GM23338 (cell line): ENCODE results near the gene PALLD. TPM values are rescaled to one million over a fixed set of nuclear protein-coding genes. Genes with fewer than 3 reads are reported as not detected.
A peak's percentile ranks its signal among the peaks of the same experiment; 100 is the strongest.

Experiments used
- ATAC-seq: fragments of 200-7000 bp; cut with Tn5 transposase; 3 replicates; pipeline ENCODE4 v1.9.1; 2020
- DNase-seq: peaks from one replicate; pipeline ENCODE4 v3.0.0-alpha.2; 2015; ENCODE audit warnings: low spot score
- H2AFZ ChIP-seq: fragments of 200-600 bp; sonication (generic); 2 replicates; pipeline ENCODE4 v1.8.0; 2016; ENCODE audit warnings: antibody characterized with exemption, mild to moderate bottlenecking, moderate library complexity
- H3F3A ChIP-seq: fragments of 200-600 bp; sonication (generic); replicated peaks from 2 replicates; pipeline ENCODE4 v1.8.0; 2017; ENCODE audit warnings: antibody characterized with exemption, mixed run types, low read depth
- H3K27ac ChIP-seq: fragments of 200-600 bp; sonication (generic); 2 replicates; pipeline ENCODE4 v1.6.1; 2016; ENCODE audit warnings: low read depth
- H3K27me3 ChIP-seq: fragments of 200-600 bp; sonication (generic); 2 replicates; pipeline ENCODE4 v1.8.0; 2016; ENCODE audit warnings: mild to moderate bottlenecking, mixed run types, moderate library complexity; ENCODE audit not compliant: insufficient read depth
- H3K36me3 ChIP-seq: fragments of 200-600 bp; sonication (generic); 2 replicates; pipeline ENCODE4 v1.8.0; 2016; ENCODE audit warnings: mild to moderate bottlenecking; ENCODE audit not compliant: insufficient read depth
- H3K4me1 ChIP-seq: fragments of 200-600 bp; sonication (generic); 2 replicates; pipeline ENCODE4 v1.8.0; 2016; ENCODE audit warnings: mild to moderate bottlenecking, moderate library complexity; ENCODE audit not compliant: insufficient read depth
- H3K4me2 ChIP-seq: fragments of 200-600 bp; sonication (generic); 2 replicates; pipeline ENCODE4 v1.7.1; 2017; ENCODE audit warnings: mixed run types
- H3K4me3 ChIP-seq: fragments of 200-600 bp; sonication (generic); 2 replicates; pipeline ENCODE4 v1.6.1; 2016; ENCODE audit warnings: mixed run types
- H3K79me2 ChIP-seq: fragments of 200-600 bp; sonication (generic); replicated peaks from 2 replicates; pipeline ENCODE4 v1.8.0; 2017; ENCODE audit warnings: mild to moderate bottlenecking; ENCODE audit not compliant: insufficient read depth
- H3K9me2 ChIP-seq: fragments of 200-600 bp; sonication (generic); 2 replicates; pipeline ENCODE4 v1.8.0; 2017; ENCODE audit not compliant: insufficient read depth
- H4K20me1 ChIP-seq: fragments of 200-600 bp; sonication (generic); replicated peaks from 2 replicates; pipeline ENCODE4 v1.8.0; 2017; ENCODE audit warnings: mild to moderate bottlenecking; ENCODE audit not compliant: insufficient read depth
- H3K27ac Mint-ChIP-seq: 2 replicates; pipeline ENCODE4 v1.8.0; 2020; ENCODE audit warnings: inconsistent platforms, mild to moderate bottlenecking, moderate library complexity, mixed read lengths
- H3K27me3 Mint-ChIP-seq: 3 replicates; pipeline ENCODE4 v1.8.0; 2022; ENCODE audit warnings: low read depth, mild to moderate bottlenecking, moderate library complexity, mixed read lengths, inconsistent platforms; ENCODE audit not compliant: insufficient read depth, poor library complexity
- H3K36me3 Mint-ChIP-seq: 3 replicates; pipeline ENCODE4 v1.8.0; 2021; ENCODE audit warnings: low read depth, mild to moderate bottlenecking, inconsistent platforms, moderate library complexity, mixed read lengths
- H3K4me1 Mint-ChIP-seq: 3 replicates; pipeline ENCODE4 v1.8.0; 2020; ENCODE audit warnings: mild to moderate bottlenecking, inconsistent platforms, mixed read lengths
- H3K4me3 Mint-ChIP-seq: 3 replicates; pipeline ENCODE4 v1.8.0; 2021; ENCODE audit warnings: moderate library complexity, mild to moderate bottlenecking, inconsistent platforms, mixed read lengths
- H3K9me3 Mint-ChIP-seq: 3 replicates; pipeline ENCODE4 v1.8.0; 2020; ENCODE audit warnings: moderate library complexity, mild to moderate bottlenecking, inconsistent platforms, mixed read lengths
- CREB1 ChIP-seq: fragments of 250-450 bp; sonication (Bioruptor Pico); IDR thresholded peaks from 2 replicates; pipeline ENCODE4 v1.5.0; 2020; ENCODE audit warnings: low read depth, mild to moderate bottlenecking, moderate library complexity
- CTCF ChIP-seq, 2 experiments: fragments of 200-600 bp in 1 of 2; sonication (generic) in 1 of 2; conservative IDR thresholded peaks; 2 replicates each; pipeline versions ENCODE4 v1.5.1 to v1.6.1; 2016 to 2017; ENCODE audit warnings: antibody characterized with exemption in 2 of 2, low read depth in 2 of 2, mild to moderate bottlenecking in 2 of 2, moderate library complexity in 1 of 2
- STAT1 ChIP-seq: IDR thresholded peaks from one replicate; pipeline ENCODE4 v1.6.1; 2016; ENCODE audit warnings: antibody characterized with exemption; ENCODE audit not compliant: unreplicated experiment
- ZNF331 ChIP-seq: fragments of 250-450 bp; sonication (Bioruptor Pico); IDR thresholded peaks from 2 replicates; pipeline ENCODE4 v1.5.0; 2020; ENCODE audit warnings: low read depth, mild to moderate bottlenecking, moderate library complexity
- polyA plus RNA-seq: library from polyadenylated mRNA; unstranded; fragments of >200 nt; fragmentation: Nextera tagmentation; extraction: Ambion mirVana; gene quantifications from 2 replicates; pipeline ENCODE4 v1.2.1, GENCODE V29; 2016
- total RNA-seq: library from RNA; depleted of rRNA; stranded (reverse); fragments of >200 nt; shearing (Covaris generic); gene quantifications from 2 replicates; pipeline ENCODE4 v1.2.3, GENCODE V29; 2014

Gene PALLD
- total and polyA plus RNA-seq, 2 experiments from 2014 or later = 13.1 to 30.2 TPM

- no peak overlapping the region for H3K4me3 ChIP-seq
- ATAC-seq (no peak), DNase-seq (no peak)
- Mint-ChIP-seq H3K4me3 (no peak overlapping the region), H3K9me3 (no peaks in the 10 kb centered on the region), H3K27ac (no peak overlapping the region), H3K36me3 (peaks cover 7% of the 10 kb centered on the region; the same call in 2 of the 3 replicates), H3K4me1 (peaks cover 6% of the 10 kb centered on the region), H3K27me3 (peaks cover 2% of the 10 kb centered on the region)
- no peaks in the 10 kb centered on the region for H4K20me1 ChIP-seq
- TF ChIP-seq CTCF (conservative IDR thresholded peaks at IDR 0.05; ENCODE audit: low read depth in 2 of 2) = no peak
- no peaks in the 10 kb centered on the region for H3K79me2 ChIP-seq
- no peak overlapping the region for H3K27ac ChIP-seq
- H3K4me2 ChIP-seq = no peak overlapping the region
- H2AFZ ChIP-seq = no peak overlapping the region
- H3K27me3 ChIP-seq = no peaks in the 10 kb centered on the region
- no peaks in the 10 kb centered on the region for H3K36me3 ChIP-seq
- H3K4me1 ChIP-seq = no peaks in the 10 kb centered on the region
- no peaks in the 10 kb centered on the region for H3K9me2 ChIP-seq
- no peaks in the 10 kb centered on the region for H3F3A ChIP-seq
Observed at GRCh38 chr4:168914095-168914494, 417.2 kb downstream of the PALLD start.

- Histone ChIP-seq H3K9me2 (no peaks in the 10 kb centered on the region), H3K4me3 (no peak overlapping the region), H2AFZ (no peak overlapping the region), H4K20me1 (no peaks in the 10 kb centered on the region), H3F3A (no peaks in the 10 kb centered on the region), H3K27me3 (no peaks in the 10 kb centered on the region), H3K79me2 (no peaks in the 10 kb centered on the region), H3K4me1 (peaks cover 23% of the 10 kb centered on the region), H3K36me3 (no peaks in the 10 kb centered on the region), H3K27ac (no peak overlapping the region), H3K4me2 (no peak overlapping the region)
- H3K36me3 Mint-ChIP-seq = peaks cover 7% of the 10 kb centered on the region; the same call in 2 of the 3 replicates
- ATAC-seq = peak; percentile 18; the same call in 2 of the 3 replicates
- no peak overlapping the region for H3K4me3 Mint-ChIP-seq
- peak; percentile 78 for DNase-seq
- no peak overlapping the region; the same call in 1 of the 2 replicates for H3K27ac Mint-ChIP-seq
- H3K9me3 Mint-ChIP-seq = no peaks in the 10 kb centered on the region
- TF ChIP-seq ZNF331 = no peak
- peak in 1 of 2 experiments; percentile 82; a peak in 3 of 4 replicates for TF ChIP-seq CTCF (conservative IDR thresholded peaks at IDR 0.05; ENCODE audit: low read depth in 2 of 2)
- peaks cover 2% of the 10 kb centered on the region for H3K27me3 Mint-ChIP-seq
- H3K4me1 Mint-ChIP-seq = peaks cover 34% of the 10 kb centered on the region
Observed at GRCh38 chr4:168917138-168917779, 420.4 kb downstream of the PALLD start.

- Histone ChIP-seq H4K20me1 (no peaks in the 10 kb centered on the region), H3K4me1 (peaks cover 28% of the 10 kb centered on the region), H3K9me2 (no peaks in the 10 kb centered on the region), H2AFZ (no peak overlapping the region), H3K27ac (peak overlapping the region; percentile 73), H3F3A (no peaks in the 10 kb centered on the region), H3K4me2 (peak overlapping the region; percentile 18; the same call in 1 of the 2 replicates), H3K79me2 (no peaks in the 10 kb centered on the region), H3K27me3 (no peaks in the 10 kb centered on the region), H3K4me3 (no peak overlapping the region), H3K36me3 (no peaks in the 10 kb centered on the region)
- Mint-ChIP-seq H3K36me3 (peaks cover 15% of the 10 kb centered on the region), H3K9me3 (no peaks in the 10 kb centered on the region), H3K27me3 (peaks cover 2% of the 10 kb centered on the region), H3K4me3 (no peak overlapping the region), H3K4me1 (peaks cover 49% of the 10 kb centered on the region), H3K27ac (peak overlapping the region; percentile 85)
- no peak for ATAC-seq
- DNase-seq = no peak
- TF ChIP-seq CTCF (conservative IDR thresholded peaks at IDR 0.05; ENCODE audit: low read depth in 2 of 2) (no peak), STAT1 (no peak), CREB1 (no peak)
Observed at GRCh38 chr4:168919706-168920324, 423.0 kb downstream of the PALLD start.
